HFF-Myc (cell line): ENCODE data around the gene ARL15.

ENCODE experiments used
- DNase-seq: peaks from one replicate; pipeline ENCODE4 v3.0.0-alpha.2; 2011; ENCODE audit warnings: low read depth; ENCODE audit errors: extremely low read depth
- H3K4me3 ChIP-seq: replicated peaks from 2 replicates; pipeline ENCODE4 v1.5.1; 2011; ENCODE audit warnings: low read depth, mild to moderate bottlenecking, control low read depth, low read length
- TF ChIP-seq, protein P1 (sequence below): IDR thresholded peaks from 2 replicates; pipeline ENCODE4 v1.5.1; 2012; ENCODE audit warnings: mild to moderate bottlenecking, low read depth, low read length, control low read depth; ENCODE audit errors: missing control alignments

The ARL15 gene

GRCh38 chr5:53956196-53956595 lies 354.2 kb downstream of the ARL15 start:
- H3K4me3 ChIP-seq: no peak overlapping the region
- DNase-seq: no peak
- TF ChIP-seq, protein P1, sequence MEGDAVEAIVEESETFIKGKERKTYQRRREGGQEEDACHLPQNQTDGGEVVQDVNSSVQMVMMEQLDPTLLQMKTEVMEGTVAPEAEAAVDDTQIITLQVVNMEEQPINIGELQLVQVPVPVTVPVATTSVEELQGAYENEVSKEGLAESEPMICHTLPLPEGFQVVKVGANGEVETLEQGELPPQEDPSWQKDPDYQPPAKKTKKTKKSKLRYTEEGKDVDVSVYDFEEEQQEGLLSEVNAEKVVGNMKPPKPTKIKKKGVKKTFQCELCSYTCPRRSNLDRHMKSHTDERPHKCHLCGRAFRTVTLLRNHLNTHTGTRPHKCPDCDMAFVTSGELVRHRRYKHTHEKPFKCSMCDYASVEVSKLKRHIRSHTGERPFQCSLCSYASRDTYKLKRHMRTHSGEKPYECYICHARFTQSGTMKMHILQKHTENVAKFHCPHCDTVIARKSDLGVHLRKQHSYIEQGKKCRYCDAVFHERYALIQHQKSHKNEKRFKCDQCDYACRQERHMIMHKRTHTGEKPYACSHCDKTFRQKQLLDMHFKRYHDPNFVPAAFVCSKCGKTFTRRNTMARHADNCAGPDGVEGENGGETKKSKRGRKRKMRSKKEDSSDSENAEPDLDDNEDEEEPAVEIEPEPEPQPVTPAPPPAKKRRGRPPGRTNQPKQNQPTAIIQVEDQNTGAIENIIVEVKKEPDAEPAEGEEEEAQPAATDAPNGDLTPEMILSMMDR: no peak

DNA sequence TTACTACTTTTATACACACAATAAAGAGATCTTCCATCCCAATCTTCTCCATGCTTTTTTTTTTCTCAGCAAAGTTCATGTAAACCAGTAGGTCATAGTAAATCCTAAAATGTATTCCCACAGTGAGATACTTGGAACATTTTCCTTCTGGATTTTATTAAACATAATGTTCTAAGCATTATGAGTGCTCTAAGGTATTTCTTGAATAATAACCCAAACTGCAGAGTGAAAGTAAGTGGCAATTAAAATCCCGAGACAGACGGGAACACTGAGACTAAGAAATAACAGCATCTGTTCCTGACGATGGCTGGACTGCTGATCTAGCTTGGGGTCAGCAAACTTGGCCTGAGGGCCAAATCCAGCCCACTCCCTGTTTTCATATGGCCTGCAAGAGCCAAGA lies 359.8 kb downstream of the ARL15 start:
- TF ChIP-seq, protein P1: no peak
- DNase-seq: no peak
- no peak overlapping the region for H3K4me3 ChIP-seq

DNA sequence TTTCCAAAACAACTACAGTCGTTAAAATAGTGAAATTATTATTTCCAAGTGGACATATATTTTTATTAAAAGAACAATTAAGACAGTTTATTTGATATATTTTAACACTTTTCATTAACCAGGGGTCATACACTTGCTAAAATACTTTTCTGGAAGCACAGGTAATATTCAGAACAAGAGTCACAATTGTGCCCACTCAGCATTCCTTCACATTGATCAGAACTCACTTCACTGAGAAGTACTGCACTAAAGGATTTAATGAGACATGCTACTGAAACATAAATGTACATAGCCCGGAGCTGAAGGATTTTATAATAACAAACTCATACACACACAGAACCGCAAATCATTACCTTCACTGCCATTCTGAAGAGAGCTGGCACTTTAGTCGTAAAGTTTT lies 361.8 kb downstream of the ARL15 start:
- TF ChIP-seq, protein P1: no peak
- no peak for DNase-seq
- no peak overlapping the region for H3K4me3 ChIP-seq

- no peak overlapping the region for H3K4me3 ChIP-seq
- TF ChIP-seq, protein P1: no peak
- DNase-seq: no peak
These were observed 363.8 kb downstream of the ARL15 start for GRCh38 chr5:53946405-53947100.

DNA sequence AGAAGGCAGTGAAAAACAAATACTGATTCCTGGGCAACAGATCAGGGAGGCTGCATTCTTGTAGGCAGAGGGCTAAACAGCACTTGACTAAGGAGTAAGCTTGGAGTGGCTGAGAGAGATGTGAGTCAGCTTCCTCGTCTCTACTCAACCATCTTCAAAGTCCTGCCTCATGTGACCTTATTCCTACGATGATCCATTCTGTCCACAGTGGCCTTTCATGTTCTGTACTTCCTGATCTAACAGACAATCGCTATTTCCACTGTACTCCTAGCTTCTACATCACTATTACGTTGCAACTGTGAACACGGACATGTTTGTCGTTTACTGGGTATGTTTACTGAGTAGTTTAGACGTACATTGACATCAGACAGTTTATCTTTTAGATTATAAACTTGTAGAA lies 365.4 kb downstream of the ARL15 start:
- H3K4me3 ChIP-seq: no peak overlapping the region
- DNase-seq: no peak

DNA sequence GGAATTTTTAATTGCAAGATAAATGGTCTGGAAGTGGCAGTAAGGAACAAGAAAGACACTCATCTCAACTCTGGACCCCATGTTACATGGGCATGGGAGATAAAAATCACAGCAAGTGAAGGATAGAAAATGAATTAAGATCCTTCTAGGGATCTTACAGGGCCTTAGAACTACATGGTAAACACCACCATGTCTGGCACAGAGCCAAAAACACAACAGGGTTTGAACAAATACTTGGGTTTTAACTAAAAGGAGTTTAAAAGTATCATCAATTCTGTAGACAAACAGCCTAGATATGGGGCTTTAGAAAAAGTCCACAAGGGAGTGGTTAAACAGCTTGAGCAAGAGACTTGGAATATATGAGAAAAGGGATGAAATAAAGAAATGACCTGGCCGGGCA lies 366.4 kb downstream of the ARL15 start:
- H3K4me3 ChIP-seq: no peak overlapping the region
- DNase-seq: no peak
- TF ChIP-seq, protein P1: no peak

More for the DNA sequence above, 365.4 kb downstream of the ARL15 start:
- TF ChIP-seq, protein P1: no peak

DNA sequence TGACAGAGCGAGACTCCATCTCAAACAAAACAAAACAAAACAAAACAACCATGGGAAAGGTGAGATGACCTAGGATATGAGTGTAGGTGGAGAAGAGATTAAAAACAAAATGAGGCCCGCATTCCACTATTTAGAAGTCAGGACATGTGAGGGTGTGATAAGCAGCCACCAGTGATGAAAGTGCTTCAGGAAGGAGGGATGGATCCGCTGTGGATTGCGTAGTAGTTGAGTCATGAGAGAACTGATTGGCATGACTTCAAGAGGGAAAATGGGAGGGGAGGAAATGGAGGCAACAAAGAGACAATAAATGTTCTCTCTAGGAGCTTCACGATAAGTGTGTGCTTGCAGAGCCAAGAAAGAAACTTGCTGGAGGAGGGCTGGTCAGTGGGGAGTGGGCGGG lies 367.6 kb downstream of the ARL15 start:
- TF ChIP-seq, protein P1: no peak
- no peak for DNase-seq
- no peak overlapping the region for H3K4me3 ChIP-seq
